GM21529 (cell line): Measurements from ENCODE around the gene KCNJ11.
"Not testable (repeated sequence)": the region's sequence is repeated elsewhere in the genome, so short reads cannot be mapped to it uniquely, and the experiment has no call there.

Experiments
- ATAC-seq: cut with Tn5 transposase; IDR thresholded peaks from one replicate; pipeline ENCODE4 v1.9.1; 2021; ENCODE audit not compliant: unreplicated experiment

Gene KCNJ11

DNA sequence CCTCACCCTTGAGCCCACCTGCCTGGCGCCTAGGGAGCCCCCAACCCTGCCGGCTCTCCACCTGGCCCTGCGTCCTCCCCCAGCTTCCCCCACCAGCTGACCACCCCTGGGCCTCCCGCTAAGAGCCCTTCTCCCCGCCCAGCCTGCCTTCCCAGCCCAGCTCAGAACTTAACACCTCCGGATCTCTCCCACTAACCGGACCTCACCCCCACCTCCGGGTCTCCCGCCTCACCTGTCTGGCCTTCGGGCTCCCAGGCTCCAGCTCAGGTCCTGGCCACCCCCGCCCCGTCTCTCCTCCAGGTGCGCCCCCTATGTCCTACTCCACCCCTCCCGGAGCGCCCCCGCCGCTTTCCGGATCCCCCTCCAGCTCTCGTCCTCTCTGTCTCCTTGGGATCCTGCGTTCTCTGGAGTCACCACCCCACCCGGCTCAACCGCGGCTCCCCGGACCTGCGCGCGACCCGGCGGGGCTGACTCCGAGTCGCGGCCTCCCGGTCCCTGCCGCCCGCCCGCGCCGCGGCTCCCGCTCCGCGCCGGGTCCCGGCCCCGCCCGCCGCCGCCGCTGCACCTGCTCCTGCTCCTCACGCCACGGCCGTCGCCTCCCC is at the start of gene KCNJ11:
TSS of gene KCNJ11 (minus strand) at position 51 of the 602 bp plus-strand sequence. CDS start 568 bp downstream, outside the sequence.
- peak; percentile 46 for ATAC-seq

DNA sequence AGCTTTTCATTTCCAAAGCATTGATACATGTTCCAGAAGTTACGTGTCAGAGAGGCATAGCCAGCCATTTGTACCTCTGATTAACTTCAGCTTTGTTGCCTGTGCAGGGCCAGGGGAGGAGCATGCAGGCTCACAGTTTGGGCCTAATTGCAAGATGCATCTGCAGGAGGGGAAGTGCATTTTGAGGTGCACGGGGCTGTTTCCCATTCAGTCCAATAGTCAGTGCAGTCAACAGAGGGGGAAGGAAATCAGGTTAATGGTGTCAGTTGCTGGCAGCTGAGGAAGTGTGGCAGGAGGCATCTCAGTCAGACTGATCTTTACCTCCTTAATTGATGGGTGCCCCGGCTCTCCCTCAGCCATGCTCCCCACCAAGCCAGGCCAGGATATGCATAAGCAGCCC is 48.9 kb upstream of the KCNJ11 start:
- no peak for ATAC-seq

DNA sequence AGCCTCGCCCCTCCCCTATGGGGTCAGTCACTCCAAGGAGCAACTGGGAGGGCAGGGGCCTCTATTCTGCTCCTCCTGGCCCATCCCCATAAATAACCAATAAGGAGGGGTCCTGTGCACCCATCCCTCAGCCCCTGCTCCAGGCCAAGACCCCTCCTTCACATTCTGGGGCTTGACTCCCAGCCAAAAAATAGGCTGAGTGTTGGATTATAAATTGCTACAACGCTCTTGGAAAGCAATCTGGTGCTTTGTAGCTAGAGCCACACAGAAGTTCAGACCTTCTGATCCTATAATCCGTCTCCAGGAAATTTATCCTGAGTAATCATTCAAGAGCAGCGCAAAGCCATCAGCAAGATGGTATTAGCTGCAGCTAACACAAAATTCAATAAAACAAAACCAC is 45.6 kb upstream of the KCNJ11 start:
- ATAC-seq = no peak

- no peak for ATAC-seq
Measured at GRCh38 chr11:17432002-17432401, 43.5 kb upstream of the KCNJ11 start.

DNA sequence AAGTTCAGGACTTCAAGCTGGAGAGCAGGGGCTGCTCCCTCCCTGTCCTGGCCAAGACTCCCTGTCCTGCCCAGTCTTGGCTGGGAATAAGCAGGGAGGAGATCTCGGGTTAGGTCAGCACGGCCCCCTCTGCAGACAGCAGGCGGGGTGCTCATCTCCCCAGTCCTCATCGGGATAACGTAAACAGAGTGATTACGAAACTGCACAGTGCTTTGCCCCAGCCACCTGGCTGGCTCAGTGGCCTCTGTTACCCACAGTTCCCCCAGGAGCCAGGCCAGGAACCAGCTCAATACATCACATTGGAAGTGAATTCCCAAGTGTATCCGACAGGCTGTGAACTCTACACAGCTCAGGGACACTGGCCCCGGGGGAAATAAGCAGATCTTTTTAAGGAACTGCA is 42.7 kb upstream of the KCNJ11 start:
- ATAC-seq = no peak

DNA sequence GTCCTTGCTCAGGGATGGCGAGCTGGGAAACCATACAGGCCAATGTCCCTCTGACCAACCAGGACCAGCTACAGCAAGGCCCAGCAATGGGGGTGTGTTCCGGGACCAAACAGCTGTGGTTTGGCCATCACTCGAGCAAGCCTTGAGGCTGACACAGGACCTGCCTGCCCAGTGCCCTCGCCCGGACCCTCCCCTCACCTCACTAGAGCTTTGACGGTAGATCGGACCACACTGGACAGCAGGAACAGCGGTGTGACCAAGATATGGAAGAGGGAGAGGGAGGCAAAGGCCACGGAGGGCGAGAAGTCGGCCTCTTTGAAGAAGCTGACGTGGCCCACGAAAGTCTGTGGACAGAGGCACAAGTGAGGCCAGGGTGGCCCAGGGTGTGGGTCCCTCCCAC is 42.2 kb upstream of the KCNJ11 start:
- ATAC-seq = no peak

DNA sequence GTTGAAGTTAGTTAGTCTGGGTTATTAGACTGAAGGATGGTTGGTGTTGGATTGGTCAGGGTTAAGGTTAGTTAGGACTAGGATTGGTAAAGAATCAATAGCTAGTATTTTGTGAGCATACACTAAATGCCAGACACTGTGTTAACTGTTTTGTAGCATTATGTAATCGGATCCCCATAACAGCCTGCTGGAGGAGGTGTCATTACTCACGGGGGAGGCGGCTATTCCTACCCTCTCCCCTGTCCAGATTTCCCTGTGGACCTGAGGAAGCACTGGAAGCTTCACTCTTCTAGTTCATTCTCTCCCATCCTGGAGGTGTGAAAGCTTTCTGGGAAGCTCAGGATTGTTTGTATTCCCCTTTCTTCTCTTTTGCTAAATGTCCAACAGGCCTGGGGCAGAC is 40.5 kb upstream of the KCNJ11 start:
- no peak for ATAC-seq

DNA sequence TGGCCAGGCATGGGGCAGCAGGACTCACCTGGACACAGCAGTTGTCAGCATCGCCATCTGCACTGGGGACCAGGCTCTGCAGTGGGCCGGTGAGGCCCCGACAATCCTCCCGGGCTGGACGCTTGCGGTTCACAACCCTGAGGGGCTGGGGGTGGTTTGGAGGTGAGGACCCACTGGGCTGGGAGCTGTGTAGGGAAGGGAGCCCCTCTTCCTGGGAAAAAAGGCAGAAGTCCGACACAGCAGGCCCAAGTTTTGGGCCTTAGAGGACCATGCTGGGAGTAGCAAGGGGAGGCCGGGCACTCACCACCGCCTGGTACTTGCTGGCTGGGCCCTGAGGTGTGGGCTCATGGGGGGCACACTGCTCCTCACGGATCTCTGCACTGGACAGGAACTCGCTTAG is 39.8 kb upstream of the KCNJ11 start:
- no peak for ATAC-seq

DNA sequence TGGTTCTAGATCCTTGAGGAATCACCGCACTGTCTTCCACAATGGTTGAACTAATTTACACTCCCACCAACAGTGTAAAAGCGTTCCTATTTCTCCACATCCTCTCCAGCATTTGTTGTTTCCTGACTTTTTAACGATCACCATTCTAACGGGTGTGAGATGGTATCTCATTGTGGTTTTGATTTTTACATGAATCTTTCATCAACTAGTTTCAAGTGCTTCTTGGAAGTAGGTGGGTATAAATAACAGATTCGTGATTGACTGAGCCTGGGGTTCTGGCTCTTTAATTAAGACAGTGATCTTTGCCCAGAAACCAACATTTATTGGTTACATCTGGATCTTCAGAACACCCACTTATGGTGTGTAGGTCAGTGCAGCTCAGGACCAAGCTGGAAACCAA is 37.8 kb upstream of the KCNJ11 start:
- not testable (repeated sequence) for ATAC-seq

DNA sequence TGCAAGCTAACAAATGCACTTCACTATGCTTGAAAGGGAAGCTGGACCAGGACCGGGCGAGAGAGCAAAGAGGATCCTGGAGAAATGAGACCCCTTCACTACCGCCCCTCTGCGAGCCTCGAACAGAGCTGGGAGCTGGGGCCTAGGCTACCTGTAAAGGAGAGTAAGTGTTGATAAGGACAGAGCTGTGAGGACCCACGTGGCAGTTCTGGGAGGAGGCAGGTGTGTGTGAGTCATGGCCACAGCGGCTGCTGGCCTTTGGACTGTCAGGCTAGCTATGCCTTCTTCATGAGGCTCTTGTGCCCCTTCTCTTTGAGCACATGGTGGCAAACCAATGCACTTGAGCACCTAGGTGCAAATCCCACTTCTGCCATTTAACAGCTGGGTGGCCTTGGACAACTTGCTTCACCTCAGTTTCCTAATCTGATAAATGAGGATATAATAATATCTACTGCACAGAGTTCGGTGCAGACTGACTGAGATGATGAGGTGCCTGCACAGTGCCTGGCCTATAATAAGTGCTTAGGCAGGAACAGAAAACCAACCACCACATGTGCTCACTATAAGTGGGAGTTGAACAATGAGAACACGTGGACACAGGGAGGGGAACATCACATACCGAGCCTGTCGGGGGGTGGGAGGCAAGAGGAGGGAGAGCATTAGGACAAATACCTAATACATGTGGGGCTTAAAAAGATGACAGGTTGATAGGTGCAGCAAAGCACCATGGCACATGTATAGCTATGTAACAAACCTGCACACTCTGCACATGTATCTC is 35.3 kb upstream of the KCNJ11 start:
- ATAC-seq = no peak

DNA sequence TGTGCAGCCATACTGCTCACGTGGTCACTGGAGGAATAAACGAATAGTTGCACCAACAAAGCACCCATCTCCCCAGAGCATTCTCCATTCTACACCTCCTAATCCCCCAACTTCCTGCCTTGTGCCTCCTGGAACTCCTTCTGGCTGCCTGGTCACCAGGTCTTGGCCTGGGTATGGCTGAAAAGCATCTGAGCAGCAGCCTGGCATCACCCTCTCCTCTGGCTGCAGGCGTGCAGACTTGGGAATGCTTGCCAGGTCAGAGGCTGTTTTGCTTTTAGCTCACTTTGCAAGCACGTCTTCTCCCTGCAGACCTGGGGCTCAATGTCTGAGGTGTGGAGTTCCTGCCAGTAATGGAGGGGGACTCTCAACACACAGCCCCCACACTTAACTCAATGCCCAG is 33.3 kb upstream of the KCNJ11 start:
- no peak for ATAC-seq

DNA sequence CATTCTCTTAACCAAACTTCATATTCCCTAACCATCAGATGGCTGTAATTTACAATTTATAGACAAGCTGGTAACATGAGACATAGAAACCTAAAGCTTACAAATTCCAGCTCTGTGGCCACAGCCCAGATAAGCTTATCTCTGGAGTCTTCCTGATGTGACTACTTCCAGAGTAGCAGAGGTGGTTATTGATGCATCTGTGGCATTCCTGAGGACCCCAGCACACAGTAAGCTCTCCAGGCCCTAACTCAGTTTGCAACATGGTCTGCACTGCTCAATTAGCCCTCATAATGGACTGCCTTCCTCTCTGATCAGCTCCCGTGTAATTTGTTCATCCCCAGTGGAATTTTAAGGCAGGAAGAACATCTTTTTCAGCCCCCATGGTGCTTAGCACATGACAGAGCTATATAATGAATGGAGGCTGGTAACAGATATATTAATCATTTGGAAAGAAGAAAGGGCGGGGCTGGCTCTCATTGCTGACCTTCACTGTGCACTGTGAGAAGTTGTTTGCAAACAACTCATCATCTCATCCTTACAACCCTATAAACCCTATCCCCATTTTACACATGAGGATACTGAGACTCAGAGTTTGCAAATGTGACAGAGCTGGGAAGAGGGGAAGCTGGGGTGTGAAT is 30.1 kb upstream of the KCNJ11 start:
- no peak for ATAC-seq

- ATAC-seq = no peak
Measured at GRCh38 chr11:17416492-17416891, 28.0 kb upstream of the KCNJ11 start.

GRCh38 chr11:17415523-17416104 is 27.2 kb upstream of the KCNJ11 start:
- no peak for ATAC-seq

- no peak for ATAC-seq
Measured at GRCh38 chr11:17414992-17415391, 26.5 kb upstream of the KCNJ11 start.

DNA sequence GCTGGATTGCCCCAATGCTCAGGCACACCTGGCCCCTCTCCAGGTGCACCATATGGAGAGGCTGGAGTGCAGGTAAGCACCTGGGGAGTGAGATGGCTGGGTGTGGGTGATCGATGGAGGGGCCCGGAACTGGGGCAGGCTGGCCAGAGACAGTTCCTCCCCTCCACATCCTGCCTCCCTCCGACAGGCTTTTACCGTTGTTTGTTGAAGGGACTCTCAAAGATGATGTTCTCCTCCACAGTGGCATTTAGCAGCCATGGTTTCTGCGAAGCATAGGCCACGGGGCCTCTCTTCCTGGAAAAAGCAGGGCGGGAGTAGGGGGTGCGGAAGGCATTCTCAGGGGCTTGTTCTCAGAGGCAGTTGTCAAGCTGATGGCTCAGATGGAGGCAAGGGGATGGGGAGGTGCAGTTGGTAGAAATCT is 25.9 kb upstream of the KCNJ11 start:
- ATAC-seq = no peak

DNA sequence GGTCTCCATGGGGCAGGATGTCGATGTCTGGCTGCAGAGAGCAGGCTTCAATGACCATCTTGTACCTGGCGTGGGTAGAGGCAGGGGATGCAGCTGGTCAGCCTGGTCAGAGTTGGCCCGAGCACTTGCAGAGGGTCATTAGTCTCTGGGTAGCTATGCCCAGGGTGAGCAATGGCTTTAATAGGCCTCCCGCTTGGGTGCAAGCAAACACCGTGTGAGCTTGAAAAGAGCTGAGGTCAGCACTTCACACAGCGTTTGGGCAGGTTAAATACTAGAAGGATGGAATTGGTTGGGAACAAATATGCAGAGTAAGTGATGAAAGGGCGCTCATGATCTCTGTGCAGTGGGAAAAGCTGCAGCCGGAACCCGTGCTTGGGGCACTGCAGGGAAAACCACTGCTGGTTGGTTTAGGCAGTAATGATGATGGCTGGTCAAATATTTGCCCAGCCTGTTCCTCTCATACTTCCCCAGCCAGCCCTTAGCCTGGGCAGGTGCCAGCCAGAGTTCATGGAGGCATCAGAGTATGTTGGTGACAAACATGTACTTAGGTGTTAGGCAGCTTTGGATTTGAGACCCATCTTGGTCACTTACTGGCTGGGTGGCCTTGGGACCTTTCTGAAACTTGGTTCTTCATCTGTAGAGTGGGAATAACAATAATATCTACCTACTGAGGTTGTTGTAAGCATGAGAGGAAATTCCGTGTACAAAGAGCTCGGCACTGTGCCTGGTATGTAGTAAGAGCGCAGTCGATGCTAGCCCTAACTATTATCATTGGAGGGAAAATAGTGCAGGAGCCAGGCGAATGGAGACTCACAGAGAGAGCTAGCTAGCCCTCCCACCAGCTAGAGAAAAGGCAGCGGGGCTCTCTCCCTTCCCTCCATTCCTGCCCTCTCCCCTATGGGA is 25.2 kb upstream of the KCNJ11 start:
- ATAC-seq = no peak

DNA sequence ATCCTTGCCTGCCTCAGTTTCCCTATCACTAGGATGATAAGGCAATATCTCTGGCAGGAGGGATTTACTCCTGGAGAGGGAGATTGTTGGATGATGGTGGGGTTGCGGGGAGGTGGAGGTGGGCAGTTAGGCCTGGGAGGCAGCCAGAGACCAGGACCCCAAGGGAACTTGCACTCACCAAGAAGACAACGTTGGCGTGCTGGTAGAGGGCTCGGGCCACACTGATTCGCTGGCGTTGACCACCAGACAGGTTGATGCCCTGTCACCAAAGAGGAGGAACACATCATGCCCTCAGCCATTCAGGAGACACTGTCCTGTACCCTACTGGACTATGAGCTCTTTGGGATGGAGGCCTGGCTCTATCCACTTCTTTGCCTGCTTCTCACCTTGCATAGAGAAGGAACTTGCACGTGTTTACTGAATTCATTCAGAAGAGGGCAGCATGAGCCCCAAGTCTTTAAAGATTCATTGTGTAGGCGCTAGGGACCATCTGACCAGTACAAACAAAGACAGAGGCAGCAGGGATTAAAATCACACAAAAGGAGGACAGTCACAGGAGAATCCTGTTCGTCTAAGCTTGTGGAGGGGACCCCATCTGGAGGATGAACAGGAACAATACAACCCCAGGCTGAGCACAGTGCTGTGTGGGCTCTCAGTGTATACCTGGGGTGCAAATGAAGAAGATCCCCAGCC is 24.2 kb upstream of the KCNJ11 start:
- ATAC-seq = no peak

GRCh38 chr11:17411418-17411817 is 23.0 kb upstream of the KCNJ11 start:
- ATAC-seq = no peak
